ENCODE data around the gene TAB3. TPM values are rescaled to one million over a fixed set of nuclear protein-coding genes. Genes with fewer than 3 reads are reported as not detected.
A peak's percentile ranks its signal among the peaks of the same experiment; 100 is the strongest.

Gene TAB3
- total RNA-seq, 1 donor from 2014 or later, result 12.6 TPM

- no peak for DNase-seq
- H3K27ac ChIP-seq (replicated peaks), result no peak overlapping the region
- H3K4me1 ChIP-seq, result peaks cover 48% of the 10 kb centered on the region
- intact Hi-C loops (cut with micrococcal nuclease), result no loop called here
- no peaks in the 10 kb centered on the region for H3K36me3 ChIP-seq
- no peaks in the 10 kb centered on the region for H3K27me3 ChIP-seq (ENCODE audit: low read depth)
- TF ChIP-seq, protein P1, sequence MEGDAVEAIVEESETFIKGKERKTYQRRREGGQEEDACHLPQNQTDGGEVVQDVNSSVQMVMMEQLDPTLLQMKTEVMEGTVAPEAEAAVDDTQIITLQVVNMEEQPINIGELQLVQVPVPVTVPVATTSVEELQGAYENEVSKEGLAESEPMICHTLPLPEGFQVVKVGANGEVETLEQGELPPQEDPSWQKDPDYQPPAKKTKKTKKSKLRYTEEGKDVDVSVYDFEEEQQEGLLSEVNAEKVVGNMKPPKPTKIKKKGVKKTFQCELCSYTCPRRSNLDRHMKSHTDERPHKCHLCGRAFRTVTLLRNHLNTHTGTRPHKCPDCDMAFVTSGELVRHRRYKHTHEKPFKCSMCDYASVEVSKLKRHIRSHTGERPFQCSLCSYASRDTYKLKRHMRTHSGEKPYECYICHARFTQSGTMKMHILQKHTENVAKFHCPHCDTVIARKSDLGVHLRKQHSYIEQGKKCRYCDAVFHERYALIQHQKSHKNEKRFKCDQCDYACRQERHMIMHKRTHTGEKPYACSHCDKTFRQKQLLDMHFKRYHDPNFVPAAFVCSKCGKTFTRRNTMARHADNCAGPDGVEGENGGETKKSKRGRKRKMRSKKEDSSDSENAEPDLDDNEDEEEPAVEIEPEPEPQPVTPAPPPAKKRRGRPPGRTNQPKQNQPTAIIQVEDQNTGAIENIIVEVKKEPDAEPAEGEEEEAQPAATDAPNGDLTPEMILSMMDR (IDR thresholded peaks at IDR 0.05; ENCODE audit: borderline replicate concordance), result no peak
- H3K4me3 ChIP-seq, result no peak overlapping the region
- H3K9me3 ChIP-seq (replicated peaks), result no peaks in the 10 kb centered on the region
These were observed 1.8 kb downstream of the TAB3 start for GRCh38 chrX:30887288-30887687.

DNA sequence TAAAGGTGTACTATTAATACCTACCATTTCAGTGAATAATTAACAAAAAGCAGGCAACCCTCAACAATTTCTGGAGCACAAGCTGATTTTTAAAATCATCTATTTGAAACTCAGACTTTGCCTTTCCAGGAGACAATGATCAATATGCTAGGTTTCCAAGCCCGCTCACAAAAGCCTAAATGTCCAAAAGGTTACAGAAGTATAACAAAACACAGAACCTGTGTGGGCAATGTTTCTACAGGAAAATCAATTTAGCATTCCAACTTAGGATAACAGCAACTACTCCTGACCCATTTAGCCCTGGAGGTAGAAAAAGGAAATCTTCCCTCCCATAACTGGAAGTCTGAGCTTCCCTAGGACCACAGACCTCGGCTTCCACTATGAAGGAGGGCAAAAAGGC, 3.9 kb downstream of the TAB3 start:
- peaks cover 54% of the 10 kb centered on the region for H3K4me1 ChIP-seq
- H3K9me3 ChIP-seq (replicated peaks), result no peaks in the 10 kb centered on the region
- no peak for DNase-seq
- TF ChIP-seq, protein P1 (IDR thresholded peaks at IDR 0.05; ENCODE audit: borderline replicate concordance), result no peak
- H3K36me3 ChIP-seq, result no peaks in the 10 kb centered on the region
- no peak overlapping the region for H3K27ac ChIP-seq (replicated peaks)
- intact Hi-C loops (cut with micrococcal nuclease), result no loop called here
- no peak overlapping the region for H3K4me3 ChIP-seq
- H3K27me3 ChIP-seq (ENCODE audit: low read depth), result no peaks in the 10 kb centered on the region

- TF ChIP-seq, protein P1 (IDR thresholded peaks at IDR 0.05; ENCODE audit: borderline replicate concordance), result no peak
- peak overlapping the region; percentile 51 for H3K27ac ChIP-seq (replicated peaks)
- no peak for DNase-seq
- peaks cover 54% of the 10 kb centered on the region for H3K4me1 ChIP-seq
- no peaks in the 10 kb centered on the region for H3K36me3 ChIP-seq
- H3K9me3 ChIP-seq (replicated peaks), result no peaks in the 10 kb centered on the region
- no peaks in the 10 kb centered on the region for H3K27me3 ChIP-seq (ENCODE audit: low read depth)
- H3K4me3 ChIP-seq, result no peak overlapping the region
- intact Hi-C loops (cut with micrococcal nuclease), result no loop called here
These were observed 5.9 kb downstream of the TAB3 start for GRCh38 chrX:30883138-30883537.

- no peak for DNase-seq
- H3K4me1 ChIP-seq, result peaks cover 41% of the 10 kb centered on the region
- H3K36me3 ChIP-seq, result no peaks in the 10 kb centered on the region
- H3K9me3 ChIP-seq (replicated peaks), result no peaks in the 10 kb centered on the region
- TF ChIP-seq, protein P1 (IDR thresholded peaks at IDR 0.05; ENCODE audit: borderline replicate concordance), result no peak
- no peaks in the 10 kb centered on the region for H3K27me3 ChIP-seq (ENCODE audit: low read depth)
- intact Hi-C loops (cut with micrococcal nuclease), result no loop called here
- no peak overlapping the region for H3K4me3 ChIP-seq
- no peak overlapping the region for H3K27ac ChIP-seq (replicated peaks)
These were observed 7.3 kb downstream of the TAB3 start for GRCh38 chrX:30881797-30882196.

- Histone ChIP-seq H3K9me3 (replicated peaks) (no peaks in the 10 kb centered on the region), H3K4me3 (no peak overlapping the region), H3K27ac (replicated peaks) (no peak overlapping the region), H3K27me3 (ENCODE audit: low read depth) (no peaks in the 10 kb centered on the region), H3K36me3 (no peaks in the 10 kb centered on the region), H3K4me1 (peaks cover 37% of the 10 kb centered on the region)
- DNase-seq, result no peak
- intact Hi-C loops (cut with micrococcal nuclease), result no loop called here
- TF ChIP-seq, protein P1 (IDR thresholded peaks at IDR 0.05; ENCODE audit: borderline replicate concordance), result no peak
These were observed 7.7 kb downstream of the TAB3 start for GRCh38 chrX:30881390-30881789.

DNA sequence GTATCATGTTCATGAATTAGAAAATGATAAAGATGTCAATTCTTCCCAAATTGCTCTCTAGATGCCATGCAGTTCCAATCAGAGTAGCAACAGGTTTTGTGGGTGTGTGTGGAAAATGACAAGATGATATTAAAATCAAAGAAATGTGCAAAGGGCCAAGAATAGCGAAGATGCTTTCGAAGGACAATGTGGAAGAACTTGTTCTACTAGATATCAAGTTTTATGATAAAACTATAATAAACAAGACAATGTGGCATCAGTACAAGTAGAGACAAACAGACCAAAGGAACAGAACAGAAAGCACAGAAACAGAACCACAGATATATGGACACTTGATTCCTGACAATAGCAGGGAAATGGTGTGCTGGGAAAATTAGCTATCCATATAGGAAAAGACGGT, 9.0 kb downstream of the TAB3 start:
- Histone ChIP-seq H3K27ac (replicated peaks) (no peak overlapping the region), H3K9me3 (replicated peaks) (no peaks in the 10 kb centered on the region), H3K36me3 (no peaks in the 10 kb centered on the region), H3K27me3 (ENCODE audit: low read depth) (no peaks in the 10 kb centered on the region), H3K4me1 (peaks cover 30% of the 10 kb centered on the region), H3K4me3 (no peak overlapping the region)
- DNase-seq, result no peak
- TF ChIP-seq, protein P1 (IDR thresholded peaks at IDR 0.05; ENCODE audit: borderline replicate concordance), result no peak
- intact Hi-C loops (cut with micrococcal nuclease), result no loop called here
